Measurements from ENCODE around the gene APBA2. TPM values are rescaled to one million over a fixed set of nuclear protein-coding genes. Genes with fewer than 3 reads are reported as not detected.
A peak's percentile ranks its signal among the peaks of the same experiment; 100 is the strongest.

The APBA2 gene
- total and polyA plus RNA-seq, 4 donors, result 0.41 to 2.1 (median 1.9) TPM

DNA sequence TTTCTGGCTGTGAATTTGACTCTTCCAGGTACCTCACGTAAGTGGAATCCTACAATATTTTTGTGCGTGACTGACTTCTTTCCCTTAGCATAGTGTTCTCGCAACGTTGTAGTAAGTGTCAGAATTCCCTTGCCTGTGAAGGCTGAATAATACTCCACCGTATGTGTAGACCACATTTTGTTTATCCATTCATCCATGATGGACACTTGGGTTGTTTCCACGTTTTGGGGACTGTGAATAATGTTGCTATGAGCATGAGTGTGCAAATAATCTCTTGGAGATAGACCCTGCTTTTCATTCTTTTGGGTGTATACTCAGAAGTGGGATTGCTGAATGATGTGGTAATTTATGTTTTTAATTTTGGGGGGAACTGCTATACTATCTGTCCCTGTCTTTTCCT is 82.2 kb downstream of the APBA2 start:
- Histone ChIP-seq H3K4me3 (ENCODE audit: low read length in 2 of 2) (no peak overlapping the region), H3K27ac (ENCODE audit: low read depth in 1 of 2, low read length in 2 of 2) (no peak overlapping the region), H3K27me3 (ENCODE audit: control insufficient read depth in 1 of 2, insufficient read depth in 2 of 2, low read length in 1 of 2) (no peaks in the 10 kb centered on the region), H3K36me3 (ENCODE audit: control insufficient read depth in 1 of 2, insufficient read depth in 2 of 2, low read length in 1 of 2) (no peaks in the 10 kb centered on the region), H3K4me1 (ENCODE audit: control insufficient read depth in 1 of 2, insufficient read depth in 2 of 2, low read length in 2 of 2) (no peaks in the 10 kb centered on the region), H3K9me3 (ENCODE audit: control insufficient read depth, low read length) (no peaks in the 10 kb centered on the region)
- intact Hi-C loops (cut with DNase I), result no loop called here
- WGBS, 2 donors, result 78 to 82% methylated on average over 6 of the region's 6 CpGs
- ATAC-seq (ENCODE audit: low FRiP score), result no peak
- DNase-seq, result no peak

DNA sequence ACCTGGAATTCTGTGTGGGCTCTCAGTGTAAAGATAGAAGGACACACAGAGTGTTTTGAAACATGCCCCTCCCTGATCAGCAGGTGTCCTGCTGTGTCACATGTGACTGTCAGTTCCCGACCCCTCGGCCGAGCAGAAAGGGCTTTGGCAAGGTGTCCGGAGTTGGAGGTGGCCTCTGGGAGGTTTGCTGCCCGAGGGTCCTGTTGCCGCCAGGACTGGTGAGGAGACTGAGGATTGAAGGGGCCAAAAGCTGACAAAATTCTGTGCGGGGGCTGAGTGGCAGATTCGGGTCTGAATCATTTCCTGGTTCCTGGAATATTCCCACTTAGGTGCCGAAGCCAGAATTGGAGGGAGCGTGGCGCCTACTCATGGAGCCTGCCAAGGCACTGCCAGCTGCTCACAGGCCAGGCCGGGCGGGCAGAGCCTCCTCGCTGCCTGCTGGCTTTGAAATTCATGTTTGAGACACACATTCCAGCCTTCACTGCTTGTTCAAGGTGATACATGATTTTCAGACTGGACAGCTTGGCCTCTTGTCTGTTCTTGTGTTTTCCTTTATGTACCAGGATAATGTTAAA is 83.8 kb downstream of the APBA2 start:
- 53 to 64% methylated on average over 14 of the region's 14 CpGs for WGBS, 2 donors
- ATAC-seq (ENCODE audit: low FRiP score) (no peak), DNase-seq (peak in 1 of 2 donors; percentile 45)
- no peaks in the 10 kb centered on the region for H3K9me3 ChIP-seq (ENCODE audit: control insufficient read depth, low read length)
- no peak overlapping the region for H3K27ac ChIP-seq (ENCODE audit: low read depth in 1 of 2, low read length in 2 of 2)
- no peaks in the 10 kb centered on the region for H3K4me1 ChIP-seq (ENCODE audit: control insufficient read depth in 1 of 2, insufficient read depth in 2 of 2, low read length in 2 of 2)
- no peaks in the 10 kb centered on the region for H3K36me3 ChIP-seq (ENCODE audit: control insufficient read depth in 1 of 2, insufficient read depth in 2 of 2, low read length in 1 of 2)
- H3K4me3 ChIP-seq (ENCODE audit: low read length in 2 of 2), result no peak overlapping the region
- intact Hi-C loops (cut with DNase I), result no loop called here
- no peaks in the 10 kb centered on the region for H3K27me3 ChIP-seq (ENCODE audit: control insufficient read depth in 1 of 2, insufficient read depth in 2 of 2, low read length in 1 of 2)

DNA sequence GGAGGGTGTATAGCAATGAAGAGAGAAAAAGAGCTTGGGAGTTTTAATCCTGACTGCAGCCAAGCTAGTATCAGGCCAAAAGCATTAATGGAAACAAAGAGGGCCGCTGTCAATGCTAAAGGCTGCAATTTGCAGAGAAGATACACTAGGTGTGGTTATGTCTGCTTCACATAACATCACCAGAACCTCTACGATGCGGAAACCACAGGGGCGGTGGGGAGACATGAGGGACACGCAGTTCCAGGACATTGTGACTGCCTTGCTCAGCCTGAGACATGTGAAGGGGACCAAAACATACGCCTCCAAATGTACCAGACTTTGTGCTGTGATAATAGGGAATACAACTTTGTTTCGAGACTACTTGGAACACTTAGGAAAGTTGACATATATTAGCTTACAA is 88.4 kb downstream of the APBA2 start:
- no peak for DNase-seq
- no peaks in the 10 kb centered on the region for H3K9me3 ChIP-seq (ENCODE audit: control insufficient read depth, low read length)
- H3K27ac ChIP-seq (ENCODE audit: low read depth in 1 of 2, low read length in 2 of 2), result no peak overlapping the region
- no peaks in the 10 kb centered on the region for H3K27me3 ChIP-seq (ENCODE audit: control insufficient read depth in 1 of 2, insufficient read depth in 2 of 2, low read length in 1 of 2)
- H3K4me3 ChIP-seq (ENCODE audit: low read length in 2 of 2), result no peak overlapping the region
- no peaks in the 10 kb centered on the region for H3K4me1 ChIP-seq (ENCODE audit: control insufficient read depth in 1 of 2, insufficient read depth in 2 of 2, low read length in 2 of 2)
- intact Hi-C loops (cut with DNase I), result no loop called here
- H3K36me3 ChIP-seq (ENCODE audit: control insufficient read depth in 1 of 2, insufficient read depth in 2 of 2, low read length in 1 of 2), result no peaks in the 10 kb centered on the region
- no peak for ATAC-seq (ENCODE audit: low FRiP score)
- 81 to 91% methylated on average over 7 of the region's 7 CpGs for WGBS, 2 donors

DNA sequence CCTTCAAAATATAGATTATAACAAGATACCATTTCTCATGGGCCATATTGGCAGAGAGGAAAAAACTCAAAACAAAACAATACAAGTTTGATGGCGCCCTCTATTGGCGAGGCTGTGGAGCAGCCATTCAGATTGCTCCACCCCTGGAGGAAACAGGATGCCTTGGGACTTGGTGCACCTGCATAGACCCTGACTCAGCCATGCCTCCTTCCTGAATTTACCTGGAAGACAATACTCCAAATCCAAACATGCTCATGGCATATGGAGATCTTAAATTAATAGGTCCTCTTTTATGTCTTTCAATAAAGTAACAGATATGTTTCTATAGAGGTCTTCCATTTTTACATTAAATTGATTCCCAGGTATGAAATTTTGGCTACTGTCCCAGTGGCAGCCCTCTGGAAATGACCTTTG is 90.0 kb downstream of the APBA2 start:
- intact Hi-C loops (cut with DNase I), result no loop called here
- ATAC-seq (ENCODE audit: low FRiP score) (no peak), DNase-seq (peak in 1 of 2 donors; percentile 59)
- Histone ChIP-seq H3K27me3 (ENCODE audit: control insufficient read depth in 1 of 2, insufficient read depth in 2 of 2, low read length in 1 of 2) (no peaks in the 10 kb centered on the region), H3K27ac (ENCODE audit: low read depth in 1 of 2, low read length in 2 of 2) (no peak overlapping the region), H3K9me3 (ENCODE audit: control insufficient read depth, low read length) (no peaks in the 10 kb centered on the region), H3K4me3 (ENCODE audit: low read length in 2 of 2) (no peak overlapping the region), H3K4me1 (ENCODE audit: control insufficient read depth in 1 of 2, insufficient read depth in 2 of 2, low read length in 2 of 2) (no peaks in the 10 kb centered on the region), H3K36me3 (ENCODE audit: control insufficient read depth in 1 of 2, insufficient read depth in 2 of 2, low read length in 1 of 2) (no peaks in the 10 kb centered on the region)
- 6 to 12% methylated on average over 2 of the region's 2 CpGs for WGBS, 2 donors

DNA sequence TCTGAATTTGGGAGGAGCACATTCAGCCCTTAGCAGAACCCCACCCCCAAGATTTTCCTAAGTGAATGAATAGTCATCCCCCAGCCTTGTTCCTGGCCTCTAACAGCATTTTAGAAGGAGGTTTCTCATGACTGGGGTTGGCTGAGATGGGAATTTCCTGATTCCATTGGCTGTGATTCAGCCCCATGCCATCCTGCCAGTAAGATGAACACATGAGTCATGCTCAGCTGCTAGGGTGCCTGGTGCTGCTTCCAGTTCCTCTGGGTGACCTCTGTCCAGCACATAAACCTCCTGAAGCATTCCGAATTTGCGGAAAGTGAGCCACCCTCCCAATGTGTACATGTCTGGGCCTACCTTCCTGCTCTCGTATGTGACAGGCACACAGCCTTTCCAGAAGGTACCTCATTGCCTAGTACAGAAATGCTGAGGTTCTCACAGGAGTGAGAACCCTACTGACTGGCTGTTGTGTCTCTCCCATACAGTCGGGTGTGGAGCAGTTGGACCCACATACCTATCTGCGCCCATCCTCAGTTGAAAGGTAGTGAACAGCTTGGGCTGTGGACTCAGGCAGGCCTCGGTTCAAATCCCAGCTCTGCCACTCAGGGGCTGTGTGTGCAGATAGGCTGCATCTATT is 91.7 kb downstream of the APBA2 start:
- peak in 1 of 2 donors; percentile 76 for DNase-seq
- Histone ChIP-seq H3K4me3 (ENCODE audit: low read length in 2 of 2) (no peak overlapping the region), H3K9me3 (ENCODE audit: control insufficient read depth, low read length) (no peaks in the 10 kb centered on the region), H3K4me1 (ENCODE audit: control insufficient read depth in 1 of 2, insufficient read depth in 2 of 2, low read length in 2 of 2) (no peaks in the 10 kb centered on the region), H3K27me3 (ENCODE audit: control insufficient read depth in 1 of 2, insufficient read depth in 2 of 2, low read length in 1 of 2) (no peaks in the 10 kb centered on the region), H3K27ac (ENCODE audit: low read depth in 1 of 2, low read length in 2 of 2) (no peak overlapping the region), H3K36me3 (ENCODE audit: control insufficient read depth in 1 of 2, insufficient read depth in 2 of 2, low read length in 1 of 2) (no peaks in the 10 kb centered on the region)
- WGBS, 2 donors, result 61 to 66% methylated on average over 6 of the region's 6 CpGs
- intact Hi-C loops (cut with DNase I), result no loop called here
- ATAC-seq (ENCODE audit: low FRiP score), result peak; percentile 58

DNA sequence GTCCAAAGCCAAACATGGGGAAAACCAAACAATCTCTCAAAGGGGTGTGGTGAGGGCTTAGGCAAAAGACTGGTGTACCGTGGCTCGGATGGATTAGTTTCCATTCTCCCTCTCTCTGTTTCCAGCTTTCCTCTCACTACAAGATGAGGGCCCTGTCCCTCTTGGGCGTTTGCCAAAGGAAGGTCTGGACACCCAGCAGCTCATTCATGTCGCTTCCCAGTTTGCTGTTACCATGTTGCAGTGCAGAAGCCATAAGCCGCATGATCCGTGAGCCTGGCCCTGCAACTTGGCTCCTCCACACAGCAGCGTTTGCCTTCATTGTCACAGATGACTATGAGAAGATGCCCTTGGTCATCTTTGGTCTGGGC is 92.2 kb downstream of the APBA2 start:
- H3K9me3 ChIP-seq (ENCODE audit: control insufficient read depth, low read length), result no peaks in the 10 kb centered on the region

DNA sequence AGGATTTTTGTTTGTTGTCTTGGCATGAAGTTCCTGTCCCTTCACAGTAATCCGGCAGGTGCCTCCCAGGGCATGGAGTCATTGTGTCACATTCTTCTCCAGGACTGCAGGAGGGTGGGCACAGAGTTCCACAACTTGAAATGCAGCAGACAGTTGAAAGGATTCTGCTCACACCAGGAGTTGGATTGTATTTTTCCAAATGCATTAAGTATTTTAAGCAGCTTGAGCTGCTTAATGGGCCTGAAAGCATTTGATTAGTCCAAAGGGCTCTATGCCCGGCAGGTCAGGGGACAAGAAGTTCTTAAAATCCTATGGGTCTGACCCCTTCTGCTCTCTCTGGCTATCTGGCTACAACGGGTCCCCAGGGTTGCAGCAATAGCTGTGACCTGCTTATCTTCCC is 92.9 kb downstream of the APBA2 start:
- Histone ChIP-seq H3K4me3 (ENCODE audit: low read length in 2 of 2) (no peak overlapping the region), H3K27ac (ENCODE audit: low read depth in 1 of 2, low read length in 2 of 2) (no peak overlapping the region), H3K27me3 (ENCODE audit: control insufficient read depth in 1 of 2, insufficient read depth in 2 of 2, low read length in 1 of 2) (no peaks in the 10 kb centered on the region), H3K36me3 (ENCODE audit: control insufficient read depth in 1 of 2, insufficient read depth in 2 of 2, low read length in 1 of 2) (no peaks in the 10 kb centered on the region), H3K4me1 (ENCODE audit: control insufficient read depth in 1 of 2, insufficient read depth in 2 of 2, low read length in 2 of 2) (no peaks in the 10 kb centered on the region), H3K9me3 (ENCODE audit: control insufficient read depth, low read length) (no peaks in the 10 kb centered on the region)
- ATAC-seq (ENCODE audit: low FRiP score) (no peak), DNase-seq (no peak)
- 89 to 92% methylated on average over 3 of the region's 3 CpGs for WGBS, 2 donors
- intact Hi-C loops (cut with DNase I), result no loop called here

More for the DNA sequence above, 92.2 kb downstream of the APBA2 start:
- H3K36me3 ChIP-seq (ENCODE audit: control insufficient read depth in 1 of 2, insufficient read depth in 2 of 2, low read length in 1 of 2), result no peaks in the 10 kb centered on the region
- intact Hi-C loops (cut with DNase I), result no loop called here
- no peaks in the 10 kb centered on the region for H3K27me3 ChIP-seq (ENCODE audit: control insufficient read depth in 1 of 2, insufficient read depth in 2 of 2, low read length in 1 of 2)
- ATAC-seq (ENCODE audit: low FRiP score), result no peak
- H3K4me1 ChIP-seq (ENCODE audit: control insufficient read depth in 1 of 2, insufficient read depth in 2 of 2, low read length in 2 of 2), result no peaks in the 10 kb centered on the region
- no peak for DNase-seq
- H3K27ac ChIP-seq (ENCODE audit: low read depth in 1 of 2, low read length in 2 of 2), result no peak overlapping the region
- WGBS, 2 donors, result 86 to 87% methylated on average over 7 of the region's 7 CpGs
- no peak overlapping the region for H3K4me3 ChIP-seq (ENCODE audit: low read length in 2 of 2)

DNA sequence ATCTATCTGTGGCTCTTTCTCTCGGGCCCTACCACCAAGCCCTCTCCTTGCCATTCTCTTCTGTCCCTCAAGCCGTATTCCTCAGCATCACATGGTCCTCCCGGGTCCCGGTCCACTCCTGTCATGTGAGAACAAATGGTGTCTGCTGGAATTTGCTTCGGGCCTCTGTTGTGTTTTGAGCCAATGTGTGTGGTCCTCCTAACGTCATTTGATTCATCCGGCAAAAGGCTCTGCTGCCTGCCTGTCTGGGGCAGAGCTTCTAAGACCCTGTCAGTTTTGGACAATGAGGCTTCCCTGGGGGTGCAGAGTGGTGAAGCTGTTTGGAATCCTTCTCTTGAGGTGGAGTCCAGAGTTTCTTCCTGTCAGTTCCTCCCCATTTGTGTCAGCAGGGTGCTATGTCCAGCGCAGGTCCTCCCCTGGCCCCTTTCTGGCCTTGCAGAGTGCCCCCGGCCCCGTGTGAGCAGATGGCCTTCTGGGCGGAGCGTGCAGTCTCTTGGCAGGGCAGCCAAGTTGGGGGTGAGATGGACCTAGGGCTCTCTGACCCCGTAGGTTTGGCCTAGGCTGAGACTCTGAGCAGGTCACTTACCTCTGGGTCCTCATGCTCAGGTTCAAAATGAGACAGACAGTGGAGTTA is 93.6 kb downstream of the APBA2 start:
- no peaks in the 10 kb centered on the region for H3K9me3 ChIP-seq (ENCODE audit: control insufficient read depth, low read length)
- no peaks in the 10 kb centered on the region for H3K27me3 ChIP-seq (ENCODE audit: control insufficient read depth in 1 of 2, insufficient read depth in 2 of 2, low read length in 1 of 2)
- intact Hi-C loops (cut with DNase I), result no loop called here
- H3K4me1 ChIP-seq (ENCODE audit: control insufficient read depth in 1 of 2, insufficient read depth in 2 of 2, low read length in 2 of 2), result no peaks in the 10 kb centered on the region
- 50 to 55% methylated on average over 13 of the region's 13 CpGs for WGBS, 2 donors
- no peak for ATAC-seq (ENCODE audit: low FRiP score)
- H3K4me3 ChIP-seq (ENCODE audit: low read length in 2 of 2), result no peak overlapping the region
- no peak overlapping the region for H3K27ac ChIP-seq (ENCODE audit: low read depth in 1 of 2, low read length in 2 of 2)
- DNase-seq, result no peak
- no peaks in the 10 kb centered on the region for H3K36me3 ChIP-seq (ENCODE audit: control insufficient read depth in 1 of 2, insufficient read depth in 2 of 2, low read length in 1 of 2)
